Parietal lobe (tissue), 1 donor: Measurements from ENCODE around the gene TLX2. TPM values are rescaled to one million over a fixed set of nuclear protein-coding genes. Genes with fewer than 3 reads are reported as not detected.

ENCODE experiments used
- total RNA-seq: library from RNA; depleted of rRNA; stranded (reverse); fragments of >200 nt; gene quantifications from one replicate; pipeline ENCODE4 v1.2.3, GENCODE V29; 2014

TLX2 gene
- total RNA-seq = not detected

GRCh38 chr2:74514368-74515270, at the start of gene TLX2:
Gene TLX2, plus strand, starts transcription at chr2:74514450. Its CDS starts 357 bp downstream, at chr2:74514807.

DNA sequence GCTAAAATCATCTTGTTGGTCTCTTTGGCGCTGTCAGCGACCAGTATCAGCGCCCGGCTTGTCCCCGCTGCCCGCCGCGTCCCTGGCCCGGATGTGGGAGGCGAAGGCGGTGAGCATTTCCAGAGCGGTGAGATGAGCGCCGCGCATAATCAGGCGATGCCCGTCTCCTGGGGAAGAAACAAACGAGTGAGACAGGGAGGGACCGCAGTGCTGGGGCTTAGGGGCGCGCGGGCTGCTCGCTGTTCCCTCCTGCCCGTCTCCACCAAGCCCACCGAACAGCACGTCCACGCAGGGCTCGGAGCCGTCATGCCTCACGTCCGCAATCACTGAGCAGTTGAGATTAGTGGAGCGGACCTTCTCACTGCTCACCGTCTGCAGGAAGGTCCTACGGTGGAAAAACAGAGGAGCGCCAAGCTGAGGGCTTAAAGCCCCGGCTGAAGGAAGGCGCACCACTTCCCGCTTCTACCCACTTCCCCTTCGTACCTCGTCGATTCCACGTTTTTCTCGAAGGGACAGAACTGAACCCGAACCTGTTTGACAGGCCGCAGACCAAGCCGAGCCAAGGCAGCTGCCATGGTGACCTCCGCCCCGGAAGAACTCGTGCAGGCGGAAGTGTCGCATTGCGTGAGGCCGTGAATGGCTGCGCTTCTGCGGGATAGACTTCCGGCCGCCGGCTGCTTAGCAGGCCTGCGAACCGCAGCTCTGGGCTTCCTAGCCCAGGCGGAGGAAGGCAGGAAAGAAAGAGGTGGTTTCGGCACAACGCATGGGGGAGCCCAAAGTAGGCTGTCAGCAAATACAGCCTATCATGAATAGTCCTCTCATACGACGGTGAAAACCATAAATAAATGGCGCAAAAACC, 41.9 kb upstream of the TLX2 start, which contains the start of gene MRPL53:
Gene MRPL53, minus strand, starts transcription at position 595 of the 859 bp plus-strand sequence. Its CDS starts 20 bp downstream, at position 575.

GRCh38 chr2:74482801-74483674, 31.2 kb upstream of the TLX2 start, which contains the start of the genes CCDC142 and TTC31:
Gene CCDC142, minus strand, starts transcription at chr2:74482998. Its CDS starts 161 bp downstream, at chr2:74482837.
Gene TTC31, plus strand, starts transcription at chr2:74483081. Its CDS starts 15 bp downstream, at chr2:74483096.

GRCh38 chr2:74499267-74499939, 14.8 kb upstream of the TLX2 start, which contains the start of gene LBX2:
Gene LBX2, minus strand, starts transcription at chr2:74499603. Its CDS starts 66 bp downstream, at chr2:74499537.

DNA sequence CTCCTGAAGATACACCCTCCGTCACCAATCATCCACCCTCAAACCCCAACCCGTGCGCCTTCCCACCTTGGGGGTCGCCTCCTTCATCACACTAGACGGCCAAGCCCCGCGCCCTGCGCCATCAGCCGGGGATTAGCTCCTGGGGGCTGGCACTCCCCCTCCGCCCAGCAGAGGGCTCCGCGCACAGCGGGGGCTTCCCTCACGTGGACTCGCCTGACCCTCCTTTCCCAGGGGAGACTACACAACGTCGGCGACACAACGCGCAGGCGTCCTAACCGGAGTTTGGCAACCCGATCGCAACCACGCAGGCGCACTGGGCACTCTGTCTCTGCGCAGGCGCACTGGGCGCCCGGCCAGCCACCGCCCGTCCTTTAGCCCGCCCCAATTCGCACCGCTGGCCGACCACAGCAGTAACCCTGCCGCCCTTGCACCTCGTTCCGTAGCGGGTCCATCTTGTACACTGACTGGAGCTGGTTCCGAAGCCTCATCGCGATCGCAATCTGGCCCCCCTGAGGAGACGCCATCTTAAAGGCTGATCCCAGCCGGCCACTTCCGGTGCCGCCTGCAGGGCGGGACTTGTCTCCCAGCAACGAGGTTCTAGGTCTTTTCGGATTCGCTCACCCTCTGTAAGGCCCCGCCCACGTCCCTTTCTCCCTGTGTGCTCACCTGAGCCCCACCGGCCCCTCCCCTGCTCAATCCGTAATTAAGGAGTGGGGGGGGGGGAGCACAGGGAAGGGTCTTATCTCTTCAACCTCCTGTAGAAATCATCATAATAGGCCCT, 6.9 kb upstream of the TLX2 start, which contains the start of gene PCGF1:
Gene PCGF1, minus strand, starts transcription at position 551 of the 781 bp plus-strand sequence. Its CDS starts 27 bp downstream, at position 524.

DNA sequence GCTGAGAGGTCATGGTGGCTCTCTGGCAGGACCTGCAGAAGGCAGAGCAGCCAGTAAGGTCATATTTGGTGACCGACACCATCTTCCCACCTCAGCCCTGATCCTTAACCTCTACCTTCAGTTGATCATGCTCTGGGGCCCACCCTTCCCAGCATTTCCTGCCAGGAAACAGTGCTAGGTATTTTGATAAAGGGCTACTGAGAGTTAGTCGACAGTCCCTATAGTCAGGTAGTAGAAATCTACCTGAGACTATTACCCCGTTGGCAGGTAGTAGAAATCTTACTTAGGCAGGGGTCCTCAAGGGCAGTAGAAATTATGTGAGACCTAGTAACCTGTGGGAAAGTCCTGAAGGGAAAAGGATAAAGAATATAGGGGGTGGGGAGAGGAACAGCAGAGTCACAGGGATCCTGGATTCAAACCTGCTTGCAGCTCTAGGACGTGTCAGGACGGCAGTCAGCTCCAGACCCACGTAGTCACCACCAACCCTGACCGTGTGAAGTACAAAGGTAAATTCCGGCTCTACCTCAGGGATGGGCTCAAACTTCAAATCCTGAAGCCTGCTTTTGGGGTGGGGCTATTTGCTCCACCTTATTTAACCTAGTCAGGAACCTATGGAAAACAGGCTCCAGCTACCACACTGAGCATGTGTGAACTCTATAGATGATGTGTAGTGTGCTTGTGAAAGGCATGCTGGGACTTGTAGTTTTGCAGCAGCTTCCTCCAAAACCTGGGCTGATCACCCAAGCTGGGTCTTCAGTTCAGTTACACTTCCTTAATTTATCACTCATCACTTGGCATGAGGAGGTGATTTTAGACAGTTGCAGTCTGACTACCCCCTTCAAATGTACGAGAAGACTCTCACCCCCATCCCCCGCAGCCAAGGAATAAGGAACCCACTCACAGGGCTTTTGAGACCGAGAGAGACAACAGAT, 11.7 kb downstream of the TLX2 start, which contains the start of gene DQX1:
Gene DQX1, minus strand, starts transcription at position 515 of the 932 bp plus-strand sequence. Its CDS starts 502 bp downstream, at position 13.

GRCh38 chr2:74529357-74530238, 15.3 kb downstream of the TLX2 start, which contains the start of the genes AUP1 and HTRA2:
Gene AUP1, minus strand, starts transcription at chr2:74529706. Its CDS starts 77 bp downstream, at chr2:74529629.
Gene HTRA2, plus strand, starts transcription at chr2:74529933. Its CDS starts 74 bp downstream, at chr2:74530007.

GRCh38 chr2:74553892-74554819, 39.9 kb downstream of the TLX2 start, which contains the start of the genes DOK1 and LOXL3:
Gene DOK1, plus strand, starts transcription at chr2:74554720. Its CDS starts 35 bp downstream, at chr2:74554755.
Gene LOXL3, minus strand, starts transcription at chr2:74553942. Its CDS starts 1,308 bp downstream, at chr2:74552634.

Other genes with a start within 250 kb of the TLX2 start
- gene SLC4A5, start 171.0 kb upstream of the TLX2 start, total RNA-seq = 13.8 TPM
- gene DCTN1, start 134.1 kb upstream of the TLX2 start, total RNA-seq = 142 TPM
- gene C2orf81, start 92.8 kb upstream of the TLX2 start, total RNA-seq = 1.6 TPM
- 38.2 TPM for gene WDR54, start 92.7 kb upstream of the TLX2 start, total RNA-seq
- gene RTKN, start 72.5 kb upstream of the TLX2 start, total RNA-seq = 5.0 TPM
- gene INO80B, start 59.4 kb upstream of the TLX2 start, total RNA-seq = 14.4 TPM
- gene WBP1, start 56.0 kb upstream of the TLX2 start, total RNA-seq = 25.7 TPM
- gene MOGS, start 49.1 kb upstream of the TLX2 start, total RNA-seq = 26.9 TPM
- gene MRPL53, start 41.8 kb upstream of the TLX2 start, total RNA-seq = 17.8 TPM
- gene CCDC142, start 31.5 kb upstream of the TLX2 start, total RNA-seq = 76.4 TPM
- 23.8 TPM for gene TTC31, start 31.4 kb upstream of the TLX2 start, total RNA-seq
- not detected for gene LBX2, start 14.8 kb upstream of the TLX2 start, total RNA-seq
- gene PCGF1, start 6.8 kb upstream of the TLX2 start, total RNA-seq = 6.6 TPM
- not detected for gene DQX1, start 11.8 kb downstream of the TLX2 start, total RNA-seq
- 51.3 TPM for gene AUP1, start 15.3 kb downstream of the TLX2 start, total RNA-seq
- 53.2 TPM for gene HTRA2, start 15.5 kb downstream of the TLX2 start, total RNA-seq
- 19.4 TPM for gene LOXL3, start 39.5 kb downstream of the TLX2 start, total RNA-seq
- gene DOK1, start 40.3 kb downstream of the TLX2 start, total RNA-seq = 3.8 TPM
- not detected for gene M1AP, start 133.9 kb downstream of the TLX2 start, total RNA-seq
- gene SEMA4F, start 139.8 kb downstream of the TLX2 start, total RNA-seq = 20.7 TPM